Measurements from ENCODE around the gene CPNE4. TPM values are rescaled to one million over a fixed set of nuclear protein-coding genes. Genes with fewer than 3 reads are reported as not detected.

The CPNE4 gene
- total RNA-seq, 1 donor from 2014 or later, result 0.20 TPM

- no peak for DNase-seq (ENCODE audit: low spot score)
These were observed 299.3 kb downstream of the CPNE4 start for GRCh38 chr3:131735544-131735943.

- no peak for DNase-seq (ENCODE audit: low spot score)
These were observed 299.7 kb downstream of the CPNE4 start for GRCh38 chr3:131735116-131735515.

GRCh38 chr3:131733086-131733841 lies 301.6 kb downstream of the CPNE4 start:
- DNase-seq (ENCODE audit: low spot score), result no peak

GRCh38 chr3:131731709-131732108 lies 303.1 kb downstream of the CPNE4 start:
- DNase-seq (ENCODE audit: low spot score), result no peak

- no peak for DNase-seq (ENCODE audit: low spot score)
These were observed 304.2 kb downstream of the CPNE4 start for GRCh38 chr3:131730581-131730980.

- DNase-seq (ENCODE audit: low spot score), result no peak
These were observed 305.2 kb downstream of the CPNE4 start for GRCh38 chr3:131729643-131730017.

GRCh38 chr3:131728898-131729642 lies 305.7 kb downstream of the CPNE4 start:
- DNase-seq (ENCODE audit: low spot score), result no peak

- DNase-seq (ENCODE audit: low spot score), result no peak
These were observed 309.4 kb downstream of the CPNE4 start for GRCh38 chr3:131725414-131725813.

GRCh38 chr3:131723343-131723742 lies 311.5 kb downstream of the CPNE4 start:
- no peak for DNase-seq (ENCODE audit: low spot score)

GRCh38 chr3:131717493-131717892 lies 317.3 kb downstream of the CPNE4 start:
- no peak for DNase-seq (ENCODE audit: low spot score)

GRCh38 chr3:131716943-131717342 lies 317.9 kb downstream of the CPNE4 start:
- no peak for DNase-seq (ENCODE audit: low spot score)

- no peak for DNase-seq (ENCODE audit: low spot score)
These were observed 318.8 kb downstream of the CPNE4 start for GRCh38 chr3:131716007-131716406.

GRCh38 chr3:131714585-131715220 lies 320.1 kb downstream of the CPNE4 start:
- DNase-seq (ENCODE audit: low spot score), result no peak

GRCh38 chr3:131713416-131714123 lies 321.2 kb downstream of the CPNE4 start:
- no peak for DNase-seq (ENCODE audit: low spot score)

GRCh38 chr3:131712662-131713061 lies 322.2 kb downstream of the CPNE4 start:
- no peak for DNase-seq (ENCODE audit: low spot score)

- DNase-seq (ENCODE audit: low spot score), result no peak
These were observed 323.6 kb downstream of the CPNE4 start for GRCh38 chr3:131711114-131711768.

- DNase-seq (ENCODE audit: low spot score), result no peak
These were observed 326.6 kb downstream of the CPNE4 start for GRCh38 chr3:131708241-131708640.

- no peak for DNase-seq (ENCODE audit: low spot score)
These were observed 329.2 kb downstream of the CPNE4 start for GRCh38 chr3:131705558-131706051.

GRCh38 chr3:131705099-131705498 lies 329.7 kb downstream of the CPNE4 start:
- DNase-seq (ENCODE audit: low spot score), result no peak

- no peak for DNase-seq (ENCODE audit: low spot score)
These were observed 330.7 kb downstream of the CPNE4 start for GRCh38 chr3:131704098-131704497.

GRCh38 chr3:131702146-131702545 lies 332.7 kb downstream of the CPNE4 start:
- no peak for DNase-seq (ENCODE audit: low spot score)

Measured in mucosa of gallbladder (tissue), 1 donor.